Measurements from ENCODE around the gene EEFSEC. TPM values are rescaled to one million over a fixed set of nuclear protein-coding genes. Genes with fewer than 3 reads are reported as not detected.
A peak's percentile ranks its signal among the peaks of the same experiment; 100 is the strongest.
"Not testable (repeated sequence)": the region's sequence is repeated elsewhere in the genome, so short reads cannot be mapped to it uniquely, and the experiment has no call there.

The EEFSEC gene
- total RNA-seq, 1 experiment from 2014 or later, result 37.7 TPM

GRCh38 chr3:128149650-128150049 is 3.6 kb upstream of the EEFSEC start:
- intact Hi-C loops (cut with micrococcal nuclease; ENCODE audit: unreplicated experiment), result no loop called here
- Mint-ChIP-seq H3K9me3 (ENCODE audit: low read depth, unreplicated experiment) (peaks cover 3% of the 10 kb centered on the region), H3K27me3 (ENCODE audit: unreplicated experiment) (no peaks in the 10 kb centered on the region), H3K36me3 (ENCODE audit: insufficient read depth, unreplicated experiment) (peaks cover 20% of the 10 kb centered on the region), H3K4me1 (ENCODE audit: low read depth, unreplicated experiment) (peaks cover 17% of the 10 kb centered on the region), H3K27ac (ENCODE audit: unreplicated experiment) (no peak overlapping the region), H3K4me3 (ENCODE audit: low read depth, unreplicated experiment) (no peak overlapping the region)
- CTCF ChIA-PET, result no interaction called here
- BruUV-seq (replicated peaks), result no TSS peak
- no peak for TF ChIP-seq CTCF (IDR thresholded peaks at IDR 0.05; ENCODE audit: unreplicated experiment)
- DNase-seq, result no peak

DNA sequence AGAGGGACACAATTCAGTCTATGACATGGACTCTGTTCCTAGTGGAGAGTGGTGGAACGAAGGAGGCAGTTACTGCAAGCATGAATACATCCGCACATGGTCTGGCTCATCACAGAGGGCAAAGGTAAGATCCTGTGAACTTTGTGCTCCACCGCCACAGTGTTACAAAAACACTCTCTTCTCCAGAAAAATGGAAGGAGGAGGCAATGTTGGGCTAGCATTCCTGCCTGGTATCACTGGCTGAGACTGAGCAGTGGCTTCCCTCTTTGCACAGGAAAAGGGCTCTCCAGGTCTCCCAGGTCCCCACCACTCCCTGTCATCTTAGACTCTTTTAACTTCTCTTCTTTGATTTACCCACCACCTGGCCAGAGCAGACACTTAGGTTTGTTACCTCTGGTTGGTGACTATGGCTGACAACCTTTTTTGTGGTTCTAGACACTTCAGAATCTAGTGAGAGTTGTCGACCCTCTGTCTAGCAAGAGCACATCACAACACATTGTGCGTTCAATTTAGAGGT is 1.5 kb upstream of the EEFSEC start:
- Mint-ChIP-seq H3K27ac (ENCODE audit: unreplicated experiment) (no peak overlapping the region), H3K36me3 (ENCODE audit: insufficient read depth, unreplicated experiment) (peaks cover 25% of the 10 kb centered on the region), H3K27me3 (ENCODE audit: unreplicated experiment) (no peaks in the 10 kb centered on the region), H3K9me3 (ENCODE audit: low read depth, unreplicated experiment) (peaks cover 5% of the 10 kb centered on the region), H3K4me1 (ENCODE audit: low read depth, unreplicated experiment) (peaks cover 24% of the 10 kb centered on the region), H3K4me3 (ENCODE audit: low read depth, unreplicated experiment) (peak overlapping the region; percentile 88)
- CTCF ChIA-PET, result no interaction called here
- DNase-seq, result no peak
- TF ChIP-seq CTCF (IDR thresholded peaks at IDR 0.05; ENCODE audit: unreplicated experiment), result no peak
- intact Hi-C loops (cut with micrococcal nuclease; ENCODE audit: unreplicated experiment), result loop anchor here (2.0 kb wide), 1 partner anchor 29 kb away; the partner anchor contains the start of gene RUVBL1
- BruUV-seq (replicated peaks), result no TSS peak

GRCh38 chr3:128152419-128153155 is 694 bp upstream of the EEFSEC start:
- DNase-seq, result no peak
- intact Hi-C loops (cut with micrococcal nuclease; ENCODE audit: unreplicated experiment), result loop anchor here (2.0 kb wide), 1 partner anchor 30 kb away; the partner anchor contains the start of gene RUVBL1
- H3K9me3 Mint-ChIP-seq (ENCODE audit: low read depth, unreplicated experiment), result peaks cover 8% of the 10 kb centered on the region
- CTCF ChIA-PET, result interaction anchor here (1.5 to 1.8 kb wide), 2 partner anchors 19 to 30 kb away, joined by 3 to 7 read pairs; no protein-coding TSS in a partner anchor
- no peak for TF ChIP-seq CTCF (IDR thresholded peaks at IDR 0.05; ENCODE audit: unreplicated experiment)
- H3K27me3 Mint-ChIP-seq (ENCODE audit: unreplicated experiment), result no peaks in the 10 kb centered on the region
- H3K4me1 Mint-ChIP-seq (ENCODE audit: low read depth, unreplicated experiment), result peaks cover 24% of the 10 kb centered on the region
- peak overlapping the region; percentile 88 for H3K4me3 Mint-ChIP-seq (ENCODE audit: low read depth, unreplicated experiment)
- H3K36me3 Mint-ChIP-seq (ENCODE audit: insufficient read depth, unreplicated experiment), result peaks cover 25% of the 10 kb centered on the region
- TSS peak; percentile 61 for BruUV-seq (replicated peaks)
- peak overlapping the region; percentile 85 for H3K27ac Mint-ChIP-seq (ENCODE audit: unreplicated experiment)

DNA sequence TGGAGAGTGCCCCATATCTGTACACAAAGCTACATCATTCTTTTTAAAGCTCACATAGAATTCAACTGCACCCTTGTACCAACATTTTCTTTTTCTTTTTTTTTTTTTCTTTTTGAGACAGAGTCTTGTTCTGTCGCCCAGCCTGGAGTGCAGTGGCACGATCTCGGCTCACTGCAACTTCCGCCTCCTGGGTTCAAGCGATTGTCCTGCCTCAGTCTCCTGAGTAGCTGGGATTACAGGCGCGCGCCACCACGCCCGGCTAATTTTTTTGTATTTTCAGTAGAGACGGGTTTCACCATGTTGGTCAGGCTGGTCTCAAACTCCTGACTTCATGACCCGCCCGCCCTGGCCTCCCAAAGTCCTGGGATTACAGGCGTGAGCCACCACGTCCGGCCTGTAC is 1.1 kb downstream of the EEFSEC start:
- intact Hi-C loops (cut with micrococcal nuclease; ENCODE audit: unreplicated experiment), result not testable (repeated sequence)
- CTCF ChIA-PET, result interaction anchor here (0.6 to 1.8 kb wide), 5 partner anchors 21 to 1056 kb away, joined by 3 to 7 read pairs (median 4); no protein-coding TSS in a partner anchor

More for the DNA sequence above, 1.1 kb downstream of the EEFSEC start:
- not testable (repeated sequence) for H3K9me3 Mint-ChIP-seq (ENCODE audit: low read depth, unreplicated experiment); DNase-seq; H3K27me3 Mint-ChIP-seq (ENCODE audit: unreplicated experiment)
- Mint-ChIP-seq H3K36me3 (ENCODE audit: insufficient read depth, unreplicated experiment) (peaks cover 26% of the 10 kb centered on the region), H3K27ac (ENCODE audit: unreplicated experiment) (peak overlapping the region; percentile 61), H3K4me3 (ENCODE audit: low read depth, unreplicated experiment) (peak overlapping the region; percentile 88), H3K4me1 (ENCODE audit: low read depth, unreplicated experiment) (peaks cover 24% of the 10 kb centered on the region)
- BruUV-seq (replicated peaks), result TSS peak; percentile 36

All from Calu3 (cell line).